Right lobe of liver (tissue), 4 donors: ENCODE measurements around the gene IFT43.

Experiments used
- POLR2A ChIP-seq: fragments of 450-650 bp; IDR thresholded peaks from one replicate; pipeline ENCODE4 v1.6.1; 2017; ENCODE audit warnings: antibody characterized with exemption, mild to moderate bottlenecking
- TF ChIP-seq, protein P1 (sequence below), 4 donors: fragments of 200-600 bp in 3 of 4; fragments of 450-650 bp in 1 of 4; IDR thresholded peaks; one replicate each; pipeline versions ENCODE4 v1.5.1 to v1.8.0; 2016 to 2022; ENCODE audit warnings: antibody characterized with exemption in 4 of 4, mild to moderate bottlenecking in 2 of 4
- donor health status: DM: no; HTN: no; CAD: no.
- donor health status: DM: no; HTN: no; CAD: no.
- donor health status: DM: no; HTN: yes; CAD: no.

DNA sequence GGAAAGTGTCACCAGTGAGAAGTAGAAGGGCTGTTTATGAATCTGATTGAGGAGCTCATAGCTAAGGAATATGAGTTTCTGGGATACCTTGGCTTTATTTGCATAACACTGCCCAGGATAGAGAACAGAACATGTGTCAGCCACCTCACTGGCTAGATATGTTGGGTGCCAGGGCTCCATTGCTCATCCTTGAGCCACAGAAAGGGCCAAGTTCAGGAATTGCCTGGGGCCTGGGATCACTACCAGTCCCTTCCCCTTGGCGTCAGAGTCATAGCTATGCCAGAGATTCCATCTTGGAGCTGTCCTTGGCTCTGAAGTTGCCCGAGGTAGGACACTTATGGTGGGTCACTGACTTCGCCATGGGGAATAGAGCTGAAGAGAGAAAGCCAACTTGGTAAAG, 49.0 kb downstream of the IFT43 start:
- TF ChIP-seq, protein P1, sequence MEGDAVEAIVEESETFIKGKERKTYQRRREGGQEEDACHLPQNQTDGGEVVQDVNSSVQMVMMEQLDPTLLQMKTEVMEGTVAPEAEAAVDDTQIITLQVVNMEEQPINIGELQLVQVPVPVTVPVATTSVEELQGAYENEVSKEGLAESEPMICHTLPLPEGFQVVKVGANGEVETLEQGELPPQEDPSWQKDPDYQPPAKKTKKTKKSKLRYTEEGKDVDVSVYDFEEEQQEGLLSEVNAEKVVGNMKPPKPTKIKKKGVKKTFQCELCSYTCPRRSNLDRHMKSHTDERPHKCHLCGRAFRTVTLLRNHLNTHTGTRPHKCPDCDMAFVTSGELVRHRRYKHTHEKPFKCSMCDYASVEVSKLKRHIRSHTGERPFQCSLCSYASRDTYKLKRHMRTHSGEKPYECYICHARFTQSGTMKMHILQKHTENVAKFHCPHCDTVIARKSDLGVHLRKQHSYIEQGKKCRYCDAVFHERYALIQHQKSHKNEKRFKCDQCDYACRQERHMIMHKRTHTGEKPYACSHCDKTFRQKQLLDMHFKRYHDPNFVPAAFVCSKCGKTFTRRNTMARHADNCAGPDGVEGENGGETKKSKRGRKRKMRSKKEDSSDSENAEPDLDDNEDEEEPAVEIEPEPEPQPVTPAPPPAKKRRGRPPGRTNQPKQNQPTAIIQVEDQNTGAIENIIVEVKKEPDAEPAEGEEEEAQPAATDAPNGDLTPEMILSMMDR (IDR thresholded peaks at IDR 0.05), result no peak
- no peak for TF ChIP-seq POLR2A
